HEK293 (cell line): ENCODE measurements around the gene ELOVL3.

Source experiments
- CTCF ChIA-PET: fragments of 350-600 bp; formaldehyde crosslinking; extraction: SDS; loops from one replicate; lab custom pipeline; 2021; ENCODE audit warnings: antibody characterized with exemption; lab: Yijun Ruan, JAX
- POLR2A ChIA-PET: fragments of 300-600 bp; formaldehyde crosslinking; extraction: SDS; loops from one replicate; lab custom pipeline; 2020; ENCODE audit warnings: antibody characterized with exemption, inconsistent platforms; lab: Yijun Ruan, JAX
- H3K27ac ChIP-seq: fragments of 200-500 bp; sonication (Bioruptor generic); 2 replicates; pipeline ENCODE4 v1.5.1; 2014; ENCODE audit warnings: low read depth, low read length, control low read depth, inconsistent platforms; ENCODE audit errors: extremely low read depth
- H3K36me3 ChIP-seq, 2 experiments: fragments of 200-500 bp in 1 of 2; sonication (Bioruptor generic) in 1 of 2; 1 replicate in 1 of 2; 2 replicates in 1 of 2; pipeline ENCODE4 v1.5.1; 2014 to 2017; ENCODE audit warnings: inconsistent platforms in 2 of 2, low read length in 2 of 2; ENCODE audit not compliant: control insufficient read depth in 2 of 2, insufficient read depth in 1 of 2
- H3K4me1 ChIP-seq: fragments of 200-500 bp; sonication (Bioruptor generic); 2 replicates; pipeline ENCODE4 v1.5.1; 2014; ENCODE audit warnings: mild to moderate bottlenecking, low read length, inconsistent platforms; ENCODE audit not compliant: control insufficient read depth, insufficient read depth
- H3K4me3 ChIP-seq: 2 replicates; pipeline ENCODE4 v1.5.1; 2011; ENCODE audit warnings: low read depth, mild to moderate bottlenecking, control low read depth, low read length, moderate library complexity
- H3K9me3 ChIP-seq: fragments of 200-500 bp; sonication (Bioruptor generic); 2 replicates; pipeline ENCODE4 v1.5.1; 2014; ENCODE audit warnings: low read depth, low read length, inconsistent platforms; ENCODE audit not compliant: control insufficient read depth, insufficient read depth
- CTCF ChIP-seq: fragments of 450-650 bp; formaldehyde crosslinking; IDR thresholded peaks from 2 replicates; pipeline ENCODE4 v1.5.1; 2016; ENCODE audit warnings: missing biosample characterization, missing genetic modification characterization
- FEZF1 ChIP-seq: fragments of 450-650 bp; formaldehyde crosslinking; IDR thresholded peaks from 2 replicates; pipeline ENCODE4 v1.5.1; 2016; ENCODE audit warnings: missing biosample characterization, missing genetic modification characterization
- GLIS2 ChIP-seq: fragments of 450-650 bp; formaldehyde crosslinking; IDR thresholded peaks from 2 replicates; pipeline ENCODE4 v1.5.1; 2016; ENCODE audit warnings: missing biosample characterization, missing genetic modification characterization
- IKZF3 ChIP-seq: fragments of 450-650 bp; IDR thresholded peaks from 2 replicates; pipeline ENCODE4 v1.5.0; 2018; ENCODE audit warnings: missing biosample characterization, mild to moderate bottlenecking, missing genetic modification characterization, moderate library complexity
- INSM2 ChIP-seq: fragments of 450-650 bp; formaldehyde crosslinking; IDR thresholded peaks from 2 replicates; pipeline ENCODE4 v1.5.1; 2016; ENCODE audit warnings: missing biosample characterization, missing genetic modification characterization
- KLF7 ChIP-seq: fragments of 450-650 bp; formaldehyde crosslinking; IDR thresholded peaks from 2 replicates; pipeline ENCODE4 v1.5.1; 2016; ENCODE audit warnings: missing biosample characterization, missing genetic modification characterization, borderline replicate concordance
- KLF8 ChIP-seq: fragments of 450-650 bp; formaldehyde crosslinking; IDR thresholded peaks from 2 replicates; pipeline ENCODE4 v1.5.1; 2016; ENCODE audit warnings: missing biosample characterization, missing genetic modification characterization
- SCRT2 ChIP-seq: fragments of 450-650 bp; formaldehyde crosslinking; IDR thresholded peaks from 2 replicates; pipeline ENCODE4 v1.5.1; 2016; ENCODE audit warnings: missing biosample characterization, missing genetic modification characterization
- SP7 ChIP-seq: fragments of 450-650 bp; formaldehyde crosslinking; IDR thresholded peaks from 2 replicates; pipeline ENCODE4 v1.5.1; 2016; ENCODE audit warnings: missing biosample characterization, missing genetic modification characterization
- TCF7L2 ChIP-seq: IDR thresholded peaks from 2 replicates; pipeline ENCODE4 v1.6.1; 2011; ENCODE audit warnings: low read depth, mild to moderate bottlenecking, inconsistent platforms, low read length, moderate library complexity, borderline replicate concordance
- ZBTB44 ChIP-seq: fragments of 450-650 bp; IDR thresholded peaks from 2 replicates; pipeline ENCODE4 v1.5.1; 2018; ENCODE audit warnings: missing biosample characterization, mild to moderate bottlenecking, missing genetic modification characterization
- ZEB2 ChIP-seq: fragments of 450-650 bp; formaldehyde crosslinking; IDR thresholded peaks from 2 replicates; pipeline ENCODE4 v1.5.1; 2016; ENCODE audit warnings: missing biosample characterization, missing genetic modification characterization
- ZNF211 ChIP-seq: fragments of 450-650 bp; formaldehyde crosslinking; IDR thresholded peaks from 2 replicates; pipeline ENCODE4 v1.5.1; 2016; ENCODE audit warnings: low read depth, missing biosample characterization, missing genetic modification characterization
- ZNF302 ChIP-seq: fragments of 450-650 bp; formaldehyde crosslinking; IDR thresholded peaks from 2 replicates; pipeline ENCODE4 v1.5.1; 2016; ENCODE audit warnings: missing biosample characterization, missing genetic modification characterization, low read depth
- ZNF513 ChIP-seq: fragments of 450-650 bp; IDR thresholded peaks from 2 replicates; pipeline ENCODE4 v1.5.1; 2018; ENCODE audit warnings: missing biosample characterization, missing genetic modification characterization
- ZNF558 ChIP-seq: fragments of 450-650 bp; formaldehyde crosslinking; IDR thresholded peaks from 2 replicates; pipeline ENCODE4 v1.5.1; 2016; ENCODE audit warnings: missing biosample characterization, missing genetic modification characterization

ELOVL3 gene

GRCh38 chr10:102219370-102219769 is 6.7 kb upstream of the ELOVL3 start:
- Histone ChIP-seq H3K9me3 (no peaks in the 10 kb centered on the region), H3K4me3 (no peak overlapping the region), H3K4me1 (no peaks in the 10 kb centered on the region), H3K27ac (no peak overlapping the region), H3K36me3 (no peaks in the 10 kb centered on the region)
- TF ChIP-seq ZNF513 (tag by site-specific recombination) (no peak), INSM2 (no peak), ZBTB44 (tag by site-specific recombination) (no peak), TCF7L2 (no peak)
- ChIA-PET CTCF (interaction anchor here (0.8 to 4.2 kb wide), 4 partner anchors 11 to 377 kb away, joined by 3 to 31 read pairs (median 9); no protein-coding TSS in a partner anchor), POLR2A (no interaction called here)

- CTCF ChIA-PET = interaction anchor here (1.0 to 4.2 kb wide), 4 partner anchors 9 to 127 kb away, joined by 3 to 31 read pairs (median 10); no protein-coding TSS in a partner anchor
- Histone ChIP-seq H3K9me3 (no peaks in the 10 kb centered on the region), H3K4me1 (peaks cover 3% of the 10 kb centered on the region; the same call in 1 of the 2 replicates), H3K27ac (no peak overlapping the region), H3K4me3 (no peak overlapping the region), H3K36me3 (no peaks in the 10 kb centered on the region)
- TF ChIP-seq INSM2 (no peak), FEZF1 (tag by site-specific recombination) (no peak), ZEB2 (no peak), ZNF558 (tag by site-specific recombination) (no peak), KLF7 (tag by site-specific recombination) (no peak), ZNF302 (tag by site-specific recombination) (no peak), CTCF (tag by site-specific recombination) (no peak), IKZF3 (tag by site-specific recombination) (no peak), SP7 (tag by site-specific recombination) (no peak), SCRT2 (tag by site-specific recombination) (no peak), ZNF211 (tag by site-specific recombination) (no peak), GLIS2 (tag by site-specific recombination) (no peak), KLF8 (no peak)
- POLR2A ChIA-PET = no interaction called here
Observed at GRCh38 chr10:102220612-102221011, 5.5 kb upstream of the ELOVL3 start.
